Hippocampal formation (tissue), 2 donors: Measurements from ENCODE around the gene ZNF101.

Experiments used
- DNase-seq, 2 donors: peaks; one replicate each; lab custom pipeline; 2025; lab: John Stamatoyannopoulos, UW

ZNF101 gene

GRCh38 chr19:19711934-19712828 lies 43.5 kb downstream of the ZNF101 start:
- DNase-seq: no peak

DNA sequence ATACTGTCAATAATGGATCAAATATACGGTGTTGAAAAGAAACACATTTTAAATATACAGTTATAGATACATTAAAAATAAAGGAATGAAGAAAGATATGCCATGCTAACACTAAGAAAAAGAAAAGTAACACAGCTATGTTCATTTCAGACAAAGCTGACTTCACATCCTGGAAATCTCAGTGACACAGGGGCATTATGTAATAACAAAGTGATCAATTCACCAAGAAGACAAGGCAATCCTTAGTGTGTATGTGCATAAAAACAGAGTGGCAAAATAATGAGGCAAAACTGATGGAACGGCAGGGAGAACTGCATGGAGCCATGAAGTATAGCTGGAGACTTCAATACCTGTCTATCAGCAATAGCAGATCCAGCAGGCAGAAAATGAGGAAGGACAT lies 51.2 kb downstream of the ZNF101 start:
- DNase-seq: no peak

DNA sequence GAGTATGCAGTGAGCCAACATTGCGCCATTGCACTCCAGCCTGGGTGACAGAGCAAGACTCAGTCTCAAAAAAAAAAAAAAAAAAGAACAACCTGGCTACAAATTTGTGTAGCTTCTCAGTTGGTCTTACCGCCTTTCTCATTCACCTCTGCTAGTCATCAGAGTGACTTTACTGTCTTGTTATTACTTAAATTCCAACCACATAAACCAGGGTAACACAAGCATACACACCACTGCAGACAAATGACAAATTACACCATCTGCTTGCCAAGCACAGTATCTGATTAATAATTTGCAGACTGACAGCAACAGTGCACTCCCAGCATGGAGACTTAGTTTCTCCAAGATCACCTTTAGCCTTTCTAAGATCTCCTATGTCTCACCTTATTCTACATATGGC lies 53.3 kb downstream of the ZNF101 start:
- DNase-seq: no peak

DNA sequence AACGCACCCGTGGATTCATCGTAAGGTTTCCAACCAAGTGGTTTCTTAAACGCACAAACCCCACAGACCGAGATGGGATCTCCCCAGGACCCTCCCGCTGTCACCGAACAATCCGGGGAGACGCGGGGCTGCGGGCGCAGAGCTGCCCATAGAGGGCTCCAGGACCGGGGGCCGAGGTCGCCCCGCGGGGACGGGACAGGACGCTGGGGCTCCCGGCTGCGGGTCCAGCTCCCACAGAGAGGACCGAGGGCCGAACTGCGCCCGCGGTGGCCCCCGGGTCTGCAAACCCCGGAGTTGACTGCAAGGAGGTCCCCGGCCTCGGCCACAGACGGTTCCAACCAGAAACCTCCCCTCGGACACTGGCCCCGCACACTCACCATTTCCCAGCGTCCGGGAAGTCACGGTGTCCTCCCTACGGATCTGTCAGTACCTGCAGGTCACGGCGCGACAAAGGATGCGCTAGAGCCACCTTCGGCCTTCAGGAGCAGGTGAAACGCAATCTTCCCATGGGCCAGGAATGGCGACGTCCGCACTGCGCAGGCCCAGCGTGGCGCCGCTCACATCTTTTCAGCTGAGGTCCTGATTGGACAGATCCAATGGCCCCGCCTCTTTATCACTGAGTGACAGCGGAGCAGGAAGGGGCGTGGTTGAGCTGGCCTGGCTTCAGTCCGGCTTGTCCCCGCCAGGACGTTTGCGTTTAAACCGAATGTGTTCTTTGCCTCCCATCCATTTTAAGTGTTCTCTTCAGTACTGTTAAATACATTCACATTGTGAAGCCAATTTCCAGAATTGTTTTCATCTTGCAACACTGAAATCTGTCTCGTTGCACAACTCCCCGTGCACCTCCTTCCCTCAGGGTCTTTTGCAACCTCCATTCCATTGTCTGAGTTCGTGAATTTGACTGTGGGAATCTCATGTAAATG lies 64.2 kb downstream of the ZNF101 start, which contains the start of gene ZNF14:
Gene ZNF14 (minus strand): TSS at position 534 of the 923 bp plus-strand sequence. CDS start 154 bp downstream, at position 380.
- DNase-seq: peak; percentile 85 to 87
